ENCODE measurements around the gene BRMS1L.

The BRMS1L gene

GRCh38 chr14:35844494-35844893 is 18.4 kb downstream of the BRMS1L start:
- no peaks in the 10 kb centered on the region for H3K4me1 ChIP-seq (ENCODE audit: insufficient read depth, poor library complexity, severe bottlenecking)
- DNase-seq (ENCODE audit: low spot score) (no peak), ATAC-seq (ENCODE audit: low read depth) (no peak)
- peaks cover 4% of the 10 kb centered on the region for H3K9me3 ChIP-seq (ENCODE audit: severe bottlenecking)
- H3K27ac ChIP-seq (ENCODE audit: poor library complexity, severe bottlenecking): no peak overlapping the region
- H3K27me3 ChIP-seq (ENCODE audit: insufficient read depth, poor library complexity, severe bottlenecking): no peaks in the 10 kb centered on the region
- no peak overlapping the region for H3K4me3 ChIP-seq (ENCODE audit: severe bottlenecking)
- peaks cover 24% of the 10 kb centered on the region for H3K36me3 ChIP-seq (ENCODE audit: low read depth)
- no peak for TF ChIP-seq CTCF (IDR thresholded peaks at IDR 0.05; ENCODE audit: poor library complexity, severe bottlenecking)

GRCh38 chr14:35847636-35848035 is 21.5 kb downstream of the BRMS1L start:
- no peak overlapping the region for H3K27ac ChIP-seq (ENCODE audit: poor library complexity, severe bottlenecking)
- H3K27me3 ChIP-seq (ENCODE audit: insufficient read depth, poor library complexity, severe bottlenecking): no peaks in the 10 kb centered on the region
- ATAC-seq (ENCODE audit: low read depth) (no peak), DNase-seq (ENCODE audit: low spot score) (no peak)
- no peaks in the 10 kb centered on the region for H3K4me1 ChIP-seq (ENCODE audit: insufficient read depth, poor library complexity, severe bottlenecking)
- H3K36me3 ChIP-seq (ENCODE audit: low read depth): peaks cover 20% of the 10 kb centered on the region
- no peak for TF ChIP-seq CTCF (IDR thresholded peaks at IDR 0.05; ENCODE audit: poor library complexity, severe bottlenecking)
- no peak overlapping the region for H3K4me3 ChIP-seq (ENCODE audit: severe bottlenecking)
- peaks cover 4% of the 10 kb centered on the region for H3K9me3 ChIP-seq (ENCODE audit: severe bottlenecking)

- peaks cover 4% of the 10 kb centered on the region for H3K9me3 ChIP-seq (ENCODE audit: severe bottlenecking)
- H3K36me3 ChIP-seq (ENCODE audit: low read depth): peaks cover 16% of the 10 kb centered on the region
- DNase-seq (ENCODE audit: low spot score) (no peak), ATAC-seq (ENCODE audit: low read depth) (no peak)
- H3K27me3 ChIP-seq (ENCODE audit: insufficient read depth, poor library complexity, severe bottlenecking): no peaks in the 10 kb centered on the region
- H3K27ac ChIP-seq (ENCODE audit: poor library complexity, severe bottlenecking): no peak overlapping the region
- H3K4me1 ChIP-seq (ENCODE audit: insufficient read depth, poor library complexity, severe bottlenecking): no peaks in the 10 kb centered on the region
- no peak for TF ChIP-seq CTCF (IDR thresholded peaks at IDR 0.05; ENCODE audit: poor library complexity, severe bottlenecking)
- no peak overlapping the region for H3K4me3 ChIP-seq (ENCODE audit: severe bottlenecking)
These were observed 23.0 kb downstream of the BRMS1L start for GRCh38 chr14:35849122-35849521.

GRCh38 chr14:35851823-35852222 is 25.7 kb downstream of the BRMS1L start:
- TF ChIP-seq CTCF (IDR thresholded peaks at IDR 0.05; ENCODE audit: poor library complexity, severe bottlenecking): no peak
- no peak overlapping the region for H3K4me3 ChIP-seq (ENCODE audit: severe bottlenecking)
- H3K36me3 ChIP-seq (ENCODE audit: low read depth): peaks cover 10% of the 10 kb centered on the region; the same call in 1 of the 2 replicates
- H3K4me1 ChIP-seq (ENCODE audit: insufficient read depth, poor library complexity, severe bottlenecking): no peaks in the 10 kb centered on the region
- no peak for ATAC-seq (ENCODE audit: low read depth)
- H3K27me3 ChIP-seq (ENCODE audit: insufficient read depth, poor library complexity, severe bottlenecking): no peaks in the 10 kb centered on the region
- H3K9me3 ChIP-seq (ENCODE audit: severe bottlenecking): peaks cover 4% of the 10 kb centered on the region
- DNase-seq (ENCODE audit: low spot score): no peak
- H3K27ac ChIP-seq (ENCODE audit: poor library complexity, severe bottlenecking): no peak overlapping the region

GRCh38 chr14:35853225-35853624 is 27.1 kb downstream of the BRMS1L start:
- ATAC-seq (ENCODE audit: low read depth): no peak
- TF ChIP-seq CTCF (IDR thresholded peaks at IDR 0.05; ENCODE audit: poor library complexity, severe bottlenecking): no peak
- Histone ChIP-seq H3K4me3 (ENCODE audit: severe bottlenecking) (no peak overlapping the region), H3K4me1 (ENCODE audit: insufficient read depth, poor library complexity, severe bottlenecking) (no peaks in the 10 kb centered on the region), H3K9me3 (ENCODE audit: severe bottlenecking) (peaks cover 4% of the 10 kb centered on the region), H3K27me3 (ENCODE audit: insufficient read depth, poor library complexity, severe bottlenecking) (no peaks in the 10 kb centered on the region), H3K27ac (ENCODE audit: poor library complexity, severe bottlenecking) (no peak overlapping the region), H3K36me3 (ENCODE audit: low read depth) (peaks cover 10% of the 10 kb centered on the region; the same call in 1 of the 2 replicates)
- no peak for DNase-seq (ENCODE audit: low spot score)
